Stimulated activated CD8-positive, alpha-beta memory T cell treated with anti-CD3 and anti-CD28 coated beads, Interleukin-15, amount 100 ng/mL, for 24 hours (primary cell): ENCODE data around the gene GGT1.
"Not testable (repeated sequence)": the region's sequence is repeated elsewhere in the genome, so short reads cannot be mapped to it uniquely, and the experiment has no call there.

Experiments
- DNase-seq: peaks from one replicate; pipeline ENCODE4 v3.0.0-alpha.2; 2020; ENCODE audit warnings: low read depth

The GGT1 gene

GRCh38 chr22:24584166-24584790 lies 18.7 kb upstream of the GGT1 start:
- DNase-seq = no peak

DNA sequence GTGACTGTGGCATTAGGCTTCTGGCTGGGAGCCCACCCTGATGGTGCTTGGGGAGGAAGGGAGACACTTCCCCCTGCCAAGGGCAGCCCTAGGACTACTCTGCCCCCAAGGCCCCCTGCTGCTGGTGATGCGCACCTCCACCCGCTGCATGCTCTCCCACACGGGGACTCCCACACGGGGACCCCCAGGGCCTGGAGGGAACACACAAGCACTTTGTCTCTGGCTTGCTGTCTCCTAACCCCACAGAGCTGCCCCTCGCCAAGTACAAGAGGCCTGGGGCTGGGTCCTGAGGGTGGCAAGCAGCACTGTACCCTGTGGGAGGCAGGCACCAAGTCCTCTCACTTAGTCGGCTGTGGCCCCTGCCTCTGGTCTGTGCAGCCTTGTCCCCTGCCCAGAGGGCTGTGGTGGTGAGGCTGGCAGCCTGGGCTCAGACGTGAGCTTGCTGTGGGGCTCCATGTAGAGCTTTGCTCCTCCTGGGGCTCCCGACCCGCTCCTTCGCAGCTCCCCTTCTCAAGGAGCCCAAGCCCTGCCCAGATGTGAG lies 18.1 kb upstream of the GGT1 start:
- no peak for DNase-seq

GRCh38 chr22:24585461-24585860 lies 17.5 kb upstream of the GGT1 start:
- DNase-seq = no peak

- no peak for DNase-seq
Observed at GRCh38 chr22:24585927-24586546, 17.0 kb upstream of the GGT1 start.

GRCh38 chr22:24587251-24587650 lies 15.7 kb upstream of the GGT1 start:
- DNase-seq = no peak

GRCh38 chr22:24587948-24588347 lies 15.0 kb upstream of the GGT1 start:
- DNase-seq = no peak

- no peak for DNase-seq
Observed at GRCh38 chr22:24588381-24588756, 14.6 kb upstream of the GGT1 start.

DNA sequence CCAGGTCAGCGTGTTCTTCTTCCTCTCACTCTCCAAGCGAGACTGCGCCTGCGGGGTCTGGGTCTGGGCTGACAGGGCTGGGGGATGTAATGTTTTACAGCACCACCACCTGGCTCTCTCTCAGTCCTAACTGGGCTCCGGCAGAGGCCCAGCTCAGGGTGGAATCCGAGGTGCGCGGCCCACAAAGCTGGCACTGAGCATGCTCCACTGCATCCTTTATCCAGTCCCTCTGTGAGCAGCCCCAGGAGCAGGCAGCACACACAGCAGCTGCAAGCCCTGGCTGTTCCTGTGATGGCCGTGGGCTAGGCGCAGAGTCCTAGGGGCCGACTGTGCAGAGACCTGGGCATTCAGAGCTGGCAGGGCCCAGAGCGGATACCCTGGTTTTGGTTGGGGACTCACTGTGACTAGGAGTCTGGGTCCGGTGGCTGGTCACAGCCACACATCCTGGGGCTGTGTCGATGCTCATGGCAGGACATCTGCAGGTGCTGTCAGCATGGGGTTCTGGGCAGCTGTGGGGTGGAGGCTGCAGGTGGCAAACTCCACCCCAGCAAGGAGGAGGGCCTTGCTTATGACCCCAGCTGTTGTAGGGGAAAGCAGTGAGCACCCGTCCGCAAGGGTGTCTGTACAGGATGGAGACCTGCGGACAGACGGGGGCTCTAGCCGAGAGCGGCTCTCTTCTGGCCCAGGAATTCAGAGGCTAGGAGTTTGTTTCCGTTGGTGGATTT lies 14.1 kb upstream of the GGT1 start:
- no peak for DNase-seq

- DNase-seq = no peak
Observed at GRCh38 chr22:24589518-24590030, 13.4 kb upstream of the GGT1 start.

DNA sequence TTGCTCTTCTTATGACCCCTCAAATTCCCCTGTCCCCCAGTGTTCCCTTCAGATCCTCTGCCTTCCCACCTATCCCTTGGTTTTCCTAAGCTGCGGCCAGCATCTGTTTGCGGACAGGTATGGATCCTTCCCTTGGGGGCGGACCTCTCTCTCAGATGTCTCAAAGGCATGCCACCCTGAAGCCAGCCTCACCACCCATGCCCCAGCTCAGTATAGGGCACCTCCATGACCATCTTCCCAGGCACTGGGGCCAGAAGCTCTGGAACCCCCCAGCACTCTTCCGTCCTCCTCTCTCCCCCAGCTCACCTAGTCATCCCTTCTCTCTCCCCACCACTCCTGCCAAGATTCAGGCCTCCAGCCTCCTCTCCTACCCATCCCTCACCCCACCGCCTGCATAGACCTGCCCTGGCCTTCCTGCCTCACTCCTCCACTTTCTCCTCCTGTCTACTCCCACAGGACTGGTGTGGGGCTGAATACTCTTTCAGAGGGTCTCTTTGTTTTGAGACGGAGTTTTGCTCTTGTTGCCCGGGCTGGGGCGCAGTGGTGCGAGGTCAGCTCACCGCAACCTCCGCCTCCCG lies 12.3 kb upstream of the GGT1 start:
- no peak for DNase-seq

GRCh38 chr22:24591286-24591830 lies 11.6 kb upstream of the GGT1 start:
- DNase-seq = no peak

GRCh38 chr22:24592058-24592850 lies 10.7 kb upstream of the GGT1 start:
- DNase-seq = no peak

GRCh38 chr22:24592851-24593558 lies 10.0 kb upstream of the GGT1 start, which contains the start of gene LRRC75B:
TSS of gene LRRC75B (minus strand) at chr22:24593073. CDS start at chr22:24593039, 34 bp downstream.
- DNase-seq = no peak

DNA sequence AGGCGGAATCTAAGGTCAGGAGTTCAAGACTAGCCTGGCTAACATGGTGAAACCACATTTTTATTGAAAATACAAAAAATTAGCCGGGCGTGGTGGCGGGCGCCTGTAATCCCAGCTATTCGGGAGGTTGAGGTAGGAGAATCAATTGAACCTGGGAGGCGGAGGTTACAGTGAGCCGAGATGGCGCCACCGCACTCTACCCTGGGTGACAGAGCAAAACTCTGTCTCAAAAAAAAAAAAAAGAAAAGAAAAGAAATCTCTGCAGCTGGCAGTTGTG lies 9.5 kb upstream of the GGT1 start:
- not testable (repeated sequence) for DNase-seq

DNA sequence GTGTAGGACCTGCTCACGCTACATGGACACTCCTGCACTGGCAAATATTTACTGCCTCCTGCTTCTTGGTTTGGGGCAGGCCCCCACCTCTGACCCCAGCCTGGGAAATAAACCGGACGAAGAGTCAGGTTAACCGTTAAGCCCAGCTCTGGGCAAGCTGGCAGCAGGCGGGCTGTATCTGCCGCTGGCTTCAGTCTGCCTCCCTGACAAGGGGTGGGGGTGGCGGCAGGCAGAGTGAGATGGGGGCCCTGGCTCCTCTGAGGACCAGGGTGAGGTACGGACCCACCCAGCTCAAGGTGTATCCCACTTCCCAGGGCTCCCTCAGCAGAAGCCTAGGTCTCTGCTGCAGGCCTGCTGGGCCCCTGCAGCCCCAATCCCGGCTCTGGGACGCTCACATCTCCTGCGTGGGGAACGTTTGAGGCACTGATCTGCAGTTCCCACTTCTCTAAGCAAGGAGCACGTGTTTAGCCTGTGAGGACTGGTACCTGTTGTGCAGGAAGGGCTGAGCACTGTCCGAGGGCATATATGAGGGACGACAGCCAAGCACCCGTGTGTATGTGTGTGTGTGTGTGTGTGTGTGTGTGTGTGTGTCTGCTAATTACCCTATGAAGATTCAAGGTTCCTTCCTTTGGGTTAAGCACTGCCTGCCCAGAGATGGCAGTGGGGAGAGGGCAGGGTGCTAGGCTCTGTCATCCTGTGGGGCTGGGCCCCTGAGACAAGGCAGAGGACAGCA lies 9.0 kb upstream of the GGT1 start:
- no peak for DNase-seq

DNA sequence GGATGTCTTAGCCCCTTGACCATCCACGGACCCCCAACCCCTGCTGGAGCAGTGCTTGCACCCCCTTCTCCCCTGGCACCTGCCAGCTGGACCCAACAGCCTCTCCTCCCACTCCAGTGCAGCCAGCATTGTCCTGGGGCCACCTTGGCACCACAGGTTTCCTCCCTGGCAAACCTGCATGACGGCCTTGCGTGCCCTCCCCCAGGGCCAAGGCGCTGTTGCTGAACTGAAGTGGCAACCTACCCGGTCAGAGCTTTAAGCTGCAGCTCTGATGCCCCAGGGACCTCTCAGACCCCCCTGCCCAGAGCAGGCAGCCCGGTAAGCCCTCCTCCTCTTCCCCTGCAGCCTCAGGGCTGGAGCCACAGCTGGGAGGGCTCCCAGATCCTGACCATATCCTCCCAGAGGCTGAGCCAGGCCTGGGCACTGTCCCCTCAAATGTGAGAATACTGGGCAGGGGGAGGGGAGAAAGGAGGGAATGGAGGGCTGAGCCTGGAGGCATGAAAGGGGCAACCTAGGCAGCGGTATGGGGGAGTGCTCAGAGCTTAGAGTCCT lies 8.3 kb upstream of the GGT1 start:
- no peak for DNase-seq

GRCh38 chr22:24595228-24595627 lies 7.8 kb upstream of the GGT1 start:
- DNase-seq = no peak

GRCh38 chr22:24595863-24596262 lies 7.1 kb upstream of the GGT1 start:
- no peak for DNase-seq

- not testable (repeated sequence) for DNase-seq
Observed at GRCh38 chr22:24597076-24597475, 5.9 kb upstream of the GGT1 start.

GRCh38 chr22:24599514-24599913 lies 3.5 kb upstream of the GGT1 start:
- no peak for DNase-seq
